Gastrocnemius medialis (tissue), 4 donors: Measurements from ENCODE around the gene OSGEP. TPM values are rescaled to one million over a fixed set of nuclear protein-coding genes. Genes with fewer than 3 reads are reported as not detected.

Experiments
- ATAC-seq, 2 donors: fragments of 150-250 bp; one replicate each; pipeline ENCODE4 v1.9.1; 2016
- DNase-seq, 2 donors: peaks; one replicate each; pipeline ENCODE4 v3.0.0-alpha.2; 2019
- H3K27ac ChIP-seq, 4 donors: fragments of 200-600 bp; sonication (generic); 1 replicate in 1 of 4; 2 replicates in 3 of 4; pipeline ENCODE4 v1.5.1; 2016 to 2018; ENCODE audit warnings: mild to moderate bottlenecking in 2 of 4, moderate library complexity in 1 of 4
- H3K27me3 ChIP-seq, 3 donors: fragments of 200-600 bp; sonication (generic) in 2 of 3; 1 replicate in 1 of 3; 2 replicates in 2 of 3; pipeline versions ENCODE4 v1.5.1 to v1.6.0; 2016 to 2019; ENCODE audit warnings: mild to moderate bottlenecking in 1 of 3, moderate library complexity in 1 of 3
- H3K36me3 ChIP-seq, 2 donors: fragments of 200-600 bp; sonication (generic) in 1 of 2; one replicate each; pipeline ENCODE4 v1.5.1; 2017 to 2018
- H3K4me1 ChIP-seq, 2 donors: fragments of 200-600 bp; sonication (generic) in 1 of 2; one replicate each; pipeline ENCODE4 v1.5.1; 2016 to 2017; ENCODE audit warnings: mild to moderate bottlenecking in 2 of 2
- H3K4me3 ChIP-seq, 4 donors: fragments of 200-600 bp; sonication (generic) in 3 of 4; 1 replicate in 1 of 4; 2 replicates in 3 of 4; pipeline ENCODE4 v1.5.1; 2016 to 2019; ENCODE audit warnings: mild to moderate bottlenecking in 2 of 4
- H3K9me3 ChIP-seq, 3 donors: fragments of 200-600 bp; sonication (generic) in 2 of 3; 1 replicate in 1 of 3; 2 replicates in 2 of 3; pipeline ENCODE4 v1.5.1; 2016 to 2019
- POLR2A ChIP-seq, 2 donors: fragments of 450-650 bp; IDR thresholded peaks; one replicate each; pipeline ENCODE4 v1.6.1; 2017; ENCODE audit warnings: antibody characterized with exemption in 2 of 2, mild to moderate bottlenecking in 2 of 2, moderate library complexity in 2 of 2
- in situ Hi-C, 4 donors: fragments of 200-750 bp; cut with MboI; loops; one replicate each; pipeline versions ENCODE4 v1.15.0 to v1.8.0; 2017; ENCODE audit warnings: low sequenced_read_pairs in 4 of 4
- intact Hi-C: fragments of 100-400 bp; cut with DNase I; formaldehyde crosslinking; loops from one replicate; pipeline ENCODE4 v1.15.1; 2023; ENCODE audit warnings: low total_unique reads
- total RNA-seq, 4 donors: library from RNA; depleted of rRNA; stranded (reverse); fragments of >200 nt; gene quantifications; one replicate each; pipeline versions ENCODE4 v1.1.0 to v1.2.3, GENCODE V29; 2016
- TF ChIP-seq, protein P1 (sequence below), 5 experiments: fragments of 450-650 bp in 3 of 5; fragments of 200-600 bp in 2 of 5; sonication (generic) in 2 of 5; IDR thresholded peaks in 4 of 5; conservative IDR thresholded peaks in 1 of 5; 1 replicate in 4 of 5; 2 replicates in 1 of 5; pipeline ENCODE4 v1.5.1; 2016 to 2019; ENCODE audit warnings: antibody characterized with exemption in 5 of 5, mild to moderate bottlenecking in 3 of 5, moderate library complexity in 3 of 5

Gene OSGEP
- total RNA-seq, 4 donors from 2014 or later = 15.8 to 21.7 (median 20.5) TPM

- in situ Hi-C loops (no loop called here), intact Hi-C loops (no loop called here)
- Histone ChIP-seq H3K27me3 (no peaks in the 10 kb centered on the region), H3K9me3 (no peaks in the 10 kb centered on the region), H3K36me3 (no peaks in the 10 kb centered on the region), H3K4me1 (peaks cover 0 to 6% of the 10 kb centered on the region in 2 donors), H3K4me3 (no peak overlapping the region), H3K27ac (no peak overlapping the region)
- DNase-seq (no peak), ATAC-seq (no peak)
- TF ChIP-seq, protein P1, sequence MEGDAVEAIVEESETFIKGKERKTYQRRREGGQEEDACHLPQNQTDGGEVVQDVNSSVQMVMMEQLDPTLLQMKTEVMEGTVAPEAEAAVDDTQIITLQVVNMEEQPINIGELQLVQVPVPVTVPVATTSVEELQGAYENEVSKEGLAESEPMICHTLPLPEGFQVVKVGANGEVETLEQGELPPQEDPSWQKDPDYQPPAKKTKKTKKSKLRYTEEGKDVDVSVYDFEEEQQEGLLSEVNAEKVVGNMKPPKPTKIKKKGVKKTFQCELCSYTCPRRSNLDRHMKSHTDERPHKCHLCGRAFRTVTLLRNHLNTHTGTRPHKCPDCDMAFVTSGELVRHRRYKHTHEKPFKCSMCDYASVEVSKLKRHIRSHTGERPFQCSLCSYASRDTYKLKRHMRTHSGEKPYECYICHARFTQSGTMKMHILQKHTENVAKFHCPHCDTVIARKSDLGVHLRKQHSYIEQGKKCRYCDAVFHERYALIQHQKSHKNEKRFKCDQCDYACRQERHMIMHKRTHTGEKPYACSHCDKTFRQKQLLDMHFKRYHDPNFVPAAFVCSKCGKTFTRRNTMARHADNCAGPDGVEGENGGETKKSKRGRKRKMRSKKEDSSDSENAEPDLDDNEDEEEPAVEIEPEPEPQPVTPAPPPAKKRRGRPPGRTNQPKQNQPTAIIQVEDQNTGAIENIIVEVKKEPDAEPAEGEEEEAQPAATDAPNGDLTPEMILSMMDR (IDR thresholded peaks at IDR 0.05 in 4 of 5, conservative IDR thresholded peaks at IDR 0.05 in 1 of 5) = no peak
- no peak for TF ChIP-seq POLR2A (IDR thresholded peaks at IDR 0.05)
Observed at GRCh38 chr14:20492486-20492885, 37.9 kb upstream of the OSGEP start.

- Histone ChIP-seq H3K9me3 (no peaks in the 10 kb centered on the region), H3K4me1 (peaks cover 0 to 6% of the 10 kb centered on the region in 2 donors), H3K27me3 (no peaks in the 10 kb centered on the region), H3K4me3 (no peak overlapping the region), H3K27ac (no peak overlapping the region), H3K36me3 (no peaks in the 10 kb centered on the region)
- no peak for DNase-seq
- ATAC-seq = no peak
- TF ChIP-seq, protein P1 (IDR thresholded peaks at IDR 0.05 in 4 of 5, conservative IDR thresholded peaks at IDR 0.05 in 1 of 5) = no peak
- no peak for TF ChIP-seq POLR2A (IDR thresholded peaks at IDR 0.05)
- intact Hi-C loops (no loop called here), in situ Hi-C loops (no loop called here)
Observed at GRCh38 chr14:20490563-20490962, 36.0 kb upstream of the OSGEP start.

GRCh38 chr14:20489093-20489994 is 34.7 kb upstream of the OSGEP start:
- in situ Hi-C loops = no loop called here
- TF ChIP-seq, protein P1 (IDR thresholded peaks at IDR 0.05 in 4 of 5, conservative IDR thresholded peaks at IDR 0.05 in 1 of 5) = no peak
- no peak for TF ChIP-seq POLR2A (IDR thresholded peaks at IDR 0.05)
- no peak for DNase-seq

GRCh38 chr14:20487396-20487725 is 32.7 kb upstream of the OSGEP start:
- in situ Hi-C loops (no loop called here), intact Hi-C loops (no loop called here)
- H3K4me1 ChIP-seq = peaks cover 0 to 6% of the 10 kb centered on the region in 2 donors
- H3K27ac ChIP-seq = no peak overlapping the region
- H3K9me3 ChIP-seq = no peaks in the 10 kb centered on the region
- no peak for TF ChIP-seq POLR2A (IDR thresholded peaks at IDR 0.05)
- TF ChIP-seq, protein P1 (IDR thresholded peaks at IDR 0.05 in 4 of 5, conservative IDR thresholded peaks at IDR 0.05 in 1 of 5) = no peak
- ATAC-seq (no peak), DNase-seq (no peak)
- no peaks in the 10 kb centered on the region for H3K36me3 ChIP-seq
- no peak overlapping the region for H3K4me3 ChIP-seq
- no peaks in the 10 kb centered on the region for H3K27me3 ChIP-seq

More at GRCh38 chr14:20489093-20489994, 34.7 kb upstream of the OSGEP start:
- intact Hi-C loops = no loop called here
- H3K4me1 ChIP-seq = peaks cover 0 to 6% of the 10 kb centered on the region in 2 donors
- no peaks in the 10 kb centered on the region for H3K27me3 ChIP-seq
- H3K4me3 ChIP-seq = no peak overlapping the region
- no peak for ATAC-seq
- peak overlapping the region in 1 of 4 donors; percentile 34 for H3K27ac ChIP-seq
- no peaks in the 10 kb centered on the region for H3K9me3 ChIP-seq
- no peaks in the 10 kb centered on the region for H3K36me3 ChIP-seq
